H1 (cell line): Measurements from ENCODE around the gene ZNF860. TPM values are rescaled to one million over a fixed set of nuclear protein-coding genes. Genes with fewer than 3 reads are reported as not detected.
A peak's percentile ranks its signal among the peaks of the same experiment; 100 is the strongest.

Experiments used
- CTCF ChIA-PET: fragments of 300-600 bp; sonication (Branson Sonifier 250); formaldehyde crosslinking; loops from one replicate; lab custom pipeline; 2021; ENCODE audit not compliant: partially characterized antibody; lab: Charles Lee
- POLR2A ChIA-PET: fragments of 300-600 bp; sonication (Branson Sonifier 250); formaldehyde crosslinking; loops from one replicate; lab custom pipeline; 2021; ENCODE audit warnings: inconsistent platforms; ENCODE audit not compliant: partially characterized antibody; lab: Charles Lee
- DNase-seq, 2 experiments: peaks; one replicate each; pipeline versions ENCODE4 v3.0.0 to v3.0.0-alpha.2; 2010 to 2022; ENCODE audit warnings: low spot score in 2 of 2, low read depth in 1 of 2, mixed read lengths in 1 of 2
- FAIRE-seq: peaks from 2 replicates; lab custom pipeline; 2011; peaks lifted over from hg19 to GRCh38; lab: Jason Lieb, UNC
- H2AFZ ChIP-seq: 2 replicates; pipeline ENCODE4 v1.8.1; 2012; ENCODE audit warnings: low read length, inconsistent platforms
- H2AK5ac ChIP-seq: 2 replicates; pipeline ENCODE4 v1.6.1; 2013; ENCODE audit warnings: low read depth, low read length
- H2BK120ac ChIP-seq: replicated peaks from 2 replicates; pipeline ENCODE3; 2013; ENCODE audit warnings: low read depth, low read length, inconsistent platforms
- H2BK12ac ChIP-seq: 2 replicates; pipeline ENCODE4 v1.6.1; 2013; ENCODE audit warnings: low read depth, low read length
- H2BK15ac ChIP-seq: 2 replicates; pipeline ENCODE4 v1.6.1; 2013; ENCODE audit warnings: low read length
- H2BK20ac ChIP-seq: 2 replicates; pipeline ENCODE4 v1.6.1; 2013; ENCODE audit warnings: low read length
- H2BK5ac ChIP-seq: 2 replicates; pipeline ENCODE4 v1.6.1; 2013; ENCODE audit warnings: low read depth, low read length
- H3K14ac ChIP-seq: 2 replicates; pipeline ENCODE4 v1.6.1; 2013; ENCODE audit warnings: inconsistent platforms; ENCODE audit not compliant: insufficient read length
- H3K18ac ChIP-seq: 2 replicates; pipeline ENCODE4 v1.6.1; 2013; ENCODE audit warnings: low read length; ENCODE audit errors: extremely low read depth
- H3K23ac ChIP-seq: 2 replicates; pipeline ENCODE4 v1.6.1; 2013; ENCODE audit warnings: inconsistent platforms; ENCODE audit not compliant: insufficient read length
- H3K23me2 ChIP-seq: 2 replicates; pipeline ENCODE4 v1.6.1; 2013; ENCODE audit warnings: low read depth, low read length
- H3K27ac ChIP-seq: 2 replicates; pipeline ENCODE4 v1.6.1; 2011; ENCODE audit warnings: low read depth, low read length, inconsistent platforms
- H3K27me3 ChIP-seq, 4 experiments: replicated peaks in 1 of 4; 1 replicate in 1 of 4; 2 replicates in 3 of 4; pipeline versions ENCODE4 v1.6.1 to v1.8.1; 2011 to 2013; ENCODE audit warnings: low read length in 3 of 4, mild to moderate bottlenecking in 3 of 4, inconsistent platforms in 2 of 4, mixed read lengths in 2 of 4, moderate library complexity in 1 of 4; ENCODE audit not compliant: control insufficient read depth in 3 of 4, insufficient read depth in 3 of 4; ENCODE audit errors: extremely low read depth in 1 of 4
- H3K36me3 ChIP-seq, 4 experiments: 2 replicates each; pipeline versions ENCODE4 v1.6.1 to v1.8.1; 2011 to 2013; ENCODE audit warnings: mild to moderate bottlenecking in 4 of 4, low read length in 3 of 4, moderate library complexity in 2 of 4, control low read depth in 1 of 4, inconsistent platforms in 1 of 4; ENCODE audit not compliant: insufficient read depth in 4 of 4, control insufficient read depth in 2 of 4
- H3K4ac ChIP-seq: replicated peaks from 2 replicates; pipeline ENCODE3; 2013; ENCODE audit warnings: low read length, low read depth, mixed read lengths, inconsistent platforms; ENCODE audit not compliant: insufficient read length
- H3K4me1 ChIP-seq, 4 experiments: replicated peaks in 1 of 4; 1 replicate in 1 of 4; 2 replicates in 3 of 4; pipeline versions ENCODE4 v1.6.1 to v1.8.1; 2011 to 2013; ENCODE audit warnings: low read length in 3 of 4, inconsistent platforms in 2 of 4, mixed read lengths in 1 of 4; ENCODE audit not compliant: insufficient read depth in 4 of 4, control insufficient read depth in 3 of 4
- H3K4me2 ChIP-seq, 2 experiments: 2 replicates each; pipeline versions ENCODE4 v1.6.1 to v1.8.1; 2011 to 2013; ENCODE audit warnings: low read depth in 2 of 2, low read length in 2 of 2, control low read depth in 1 of 2, inconsistent platforms in 1 of 2, mild to moderate bottlenecking in 1 of 2; ENCODE audit not compliant: insufficient read depth in 1 of 2
- H3K4me3 ChIP-seq, 4 experiments: fragments of 200-600, 300-600 bp in 1 of 4; sonication (generic), shearing (Covaris generic), sonication (Bioruptor Twin) in 1 of 4; 2 replicates each; pipeline versions ENCODE4 v1.5.1 to v1.8.1; 2011 to 2016; ENCODE audit warnings: low read length in 4 of 4, low read depth in 3 of 4, control low read depth in 2 of 4, inconsistent platforms in 2 of 4, mild to moderate bottlenecking in 2 of 4, mixed read lengths in 1 of 4, moderate library complexity in 1 of 4; ENCODE audit not compliant: insufficient read depth in 2 of 4; ENCODE audit errors: extremely low read depth in 1 of 4
- H3K56ac ChIP-seq: replicated peaks from 2 replicates; pipeline ENCODE3; 2013; ENCODE audit warnings: low read depth, mild to moderate bottlenecking, mixed read lengths, low read length, inconsistent platforms; ENCODE audit not compliant: insufficient read length
- H3K79me1 ChIP-seq: 2 replicates; pipeline ENCODE4 v1.6.1; 2013; ENCODE audit warnings: low read depth, low read length, control low read depth
- H3K79me2 ChIP-seq, 2 experiments: 2 replicates each; pipeline versions ENCODE4 v1.6.1 to v1.8.1; 2012 to 2013; ENCODE audit warnings: low read length in 2 of 2, mild to moderate bottlenecking in 2 of 2, inconsistent platforms in 1 of 2; ENCODE audit not compliant: insufficient read depth in 2 of 2, control insufficient read depth in 1 of 2
- H3K9ac ChIP-seq, 4 experiments: replicated peaks in 1 of 4; 1 replicate in 1 of 4; 2 replicates in 3 of 4; pipeline versions ENCODE4 v1.6.1 to v1.8.1; 2011 to 2013; ENCODE audit warnings: low read depth in 3 of 4, low read length in 3 of 4, control low read depth in 2 of 4, mild to moderate bottlenecking in 2 of 4, moderate library complexity in 2 of 4, inconsistent platforms in 1 of 4; ENCODE audit errors: extremely low read depth in 1 of 4
- H3K9me3 ChIP-seq, 2 experiments: 2 replicates each; pipeline versions ENCODE4 v1.6.1 to v1.8.1; 2012 to 2013; ENCODE audit warnings: mild to moderate bottlenecking in 2 of 2, moderate library complexity in 2 of 2, control low read depth in 1 of 2, inconsistent platforms in 1 of 2, low read depth in 1 of 2, low read length in 1 of 2, mixed read lengths in 1 of 2; ENCODE audit not compliant: insufficient read depth in 2 of 2
- H4K20me1 ChIP-seq, 2 experiments: replicated peaks in 1 of 2; 2 replicates each; pipeline versions ENCODE3 to v1.8.1; 2011 to 2013; ENCODE audit warnings: inconsistent platforms in 2 of 2, low read length in 2 of 2, mild to moderate bottlenecking in 1 of 2; ENCODE audit not compliant: insufficient read depth in 2 of 2, control insufficient read depth in 1 of 2
- H4K5ac ChIP-seq: 2 replicates; pipeline ENCODE4 v1.6.1; 2013; ENCODE audit warnings: low read length, low read depth, mixed read lengths, inconsistent platforms; ENCODE audit not compliant: insufficient read length
- H4K8ac ChIP-seq: 2 replicates; pipeline ENCODE4 v1.8.0; 2013; ENCODE audit warnings: mild to moderate bottlenecking, moderate library complexity, low read length, inconsistent platforms; ENCODE audit not compliant: insufficient read depth; ENCODE audit errors: extremely low read depth
- H4K91ac ChIP-seq: replicated peaks from 2 replicates; pipeline ENCODE3; 2013; ENCODE audit warnings: low read length, mixed read lengths, inconsistent platforms; ENCODE audit not compliant: insufficient read length
- ATF3 ChIP-seq: IDR thresholded peaks from 2 replicates; pipeline ENCODE4 v1.6.1; 2011; ENCODE audit warnings: low read depth, mild to moderate bottlenecking, low read length; ENCODE audit not compliant: insufficient read depth
- JUN ChIP-seq: IDR thresholded peaks from 2 replicates; pipeline ENCODE4 v1.6.1; 2011; ENCODE audit warnings: low read depth, mild to moderate bottlenecking, improper control_type of control experiment, low read length
- RXRA ChIP-seq: IDR thresholded peaks from 2 replicates; pipeline ENCODE4 v1.6.1; 2011; ENCODE audit warnings: low read depth, mild to moderate bottlenecking, low read length, moderate library complexity; ENCODE audit not compliant: insufficient read depth
- TAF1 ChIP-seq: IDR thresholded peaks from 2 replicates; pipeline ENCODE4 v1.6.1; 2011; ENCODE audit warnings: mild to moderate bottlenecking, low read depth, low read length
- ZNF274 ChIP-seq: IDR thresholded peaks from 2 replicates; pipeline ENCODE4 v1.7.0; 2012; ENCODE audit warnings: low read length, borderline replicate concordance; ENCODE audit errors: extremely low read depth
- WGBS, 2 experiments: shearing (Covaris generic) in 1 of 2; methylation state at CpG; one replicate each; pipeline versions ENCODE4 v1.1.6 to v1.1.7; 2013 to 2015; ENCODE audit warnings: low lambda C conversion rate in 2 of 2, mixed read lengths in 2 of 2, inconsistent platforms in 1 of 2, low coverage in 1 of 2, missing lambda C conversion rate in 1 of 2; ENCODE audit not compliant: insufficient replicate concordance in 2 of 2, insufficient coverage in 1 of 2, insufficient read length in 1 of 2; ENCODE audit errors: extremely low coverage in 1 of 2, missing lambda C conversion rate in 1 of 2; 5-methylcytosine and 5-hydroxymethylcytosine counted together
- polyA plus RNA-seq, 7 experiments: library from polyadenylated mRNA; depleted of rRNA in 3 of 7; stranded (reverse) in 5 of 7; unstranded in 2 of 7; fragments of >200 nt in 5 of 7; fragments of 200-250 nt in 2 of 7; gene quantifications; 1 replicate in 5 of 7; 2 replicates in 1 of 7; 4 replicates in 1 of 7; pipeline versions ENCODE4 v1.2.1 to v1.2.3, GENCODE V29; 2011 to 2013; ENCODE audit warnings: missing spikeins in 2 of 7, mixed read lengths in 2 of 7
- total RNA-seq: library from RNA; stranded (reverse); fragmentation: NEBNext Ultra II Directional; extraction: Animal tissue kit (Norgen Biotek cat#: 25700); gene quantifications from 2 replicates; pipeline ENCODE4 v1.2.1, GENCODE V29; 2021

The ZNF860 gene
- total and polyA plus RNA-seq, 2 of the 8 experiments (the other 6 are each of a cell fraction or from before 2014, with no cell fraction given), result 3.2 to 8.6 TPM

- peaks cover 19 to 20% of the 10 kb centered on the region in 2 experiments for H3K9me3 ChIP-seq
- H3K4me3 ChIP-seq, result no peak overlapping the region
- no peak overlapping the region for H3K23ac ChIP-seq
- 91% methylated on average over 4 of the region's 4 CpGs; no CpG with 5 or more reads in 1 of the 2 experiments for WGBS, 2 experiments
- no peak overlapping the region for H2BK5ac ChIP-seq
- TF ChIP-seq ZNF274 (no peak), JUN (no peak), ATF3 (no peak), RXRA (no peak), TAF1 (no peak)
- peaks cover 0 to 16% (median 6%) of the 10 kb centered on the region in 4 experiments; a peak in 3 of 8 replicates for H3K36me3 ChIP-seq
- no peak overlapping the region for H3K4me2 ChIP-seq
- no peak overlapping the region for H2AFZ ChIP-seq
- no peak overlapping the region for H3K4ac ChIP-seq
- no peak overlapping the region for H3K18ac ChIP-seq
- H4K20me1 ChIP-seq, result peaks cover 0 to 2% of the 10 kb centered on the region in 2 experiments
- H2AK5ac ChIP-seq, result no peak overlapping the region; the same call in 1 of the 2 replicates
- H3K27me3 ChIP-seq, result no peaks in the 10 kb centered on the region
- peaks cover 0 to 13% (median 5%) of the 10 kb centered on the region in 4 experiments; a peak in 4 of 7 replicates for H3K4me1 ChIP-seq
- ChIA-PET POLR2A (no interaction called here), CTCF (interaction anchor here (0.5 to 1.3 kb wide), 4 partner anchors 14 to 201 kb away, joined by 3 read pairs; no protein-coding TSS in a partner anchor)
- H3K23me2 ChIP-seq, result no peaks in the 10 kb centered on the region
- H2BK12ac ChIP-seq, result 0 out of 2 replicates have a peak overlapping the region, but pooled peaks have one; percentile 71
- H2BK120ac ChIP-seq, result no peak overlapping the region
- 0 out of 2 replicates have a peak overlapping the region, but pooled peaks have one; percentile 23 for H3K27ac ChIP-seq
- FAIRE-seq, result no peak
- H3K56ac ChIP-seq, result peak overlapping the region; percentile 3
- H3K9ac ChIP-seq, result no peak overlapping the region
- H4K91ac ChIP-seq, result no peak overlapping the region
- H2BK15ac ChIP-seq, result peak overlapping the region; percentile 84; the same call in 1 of the 2 replicates
- peaks cover 8% of the 10 kb centered on the region for H3K79me1 ChIP-seq
- no peak overlapping the region for H3K14ac ChIP-seq
- no peak overlapping the region for H4K8ac ChIP-seq
- H2BK20ac ChIP-seq, result no peak overlapping the region
- no peak for DNase-seq
- no peak overlapping the region for H4K5ac ChIP-seq
- H3K79me2 ChIP-seq, result peaks cover 21 to 95% of the 10 kb centered on the region in 2 experiments
Observed at GRCh38 chr3:31952205-31952604, 29.3 kb upstream of the ZNF860 start.
